Measurements from ENCODE around the gene GYPC.

Gene GYPC

DNA sequence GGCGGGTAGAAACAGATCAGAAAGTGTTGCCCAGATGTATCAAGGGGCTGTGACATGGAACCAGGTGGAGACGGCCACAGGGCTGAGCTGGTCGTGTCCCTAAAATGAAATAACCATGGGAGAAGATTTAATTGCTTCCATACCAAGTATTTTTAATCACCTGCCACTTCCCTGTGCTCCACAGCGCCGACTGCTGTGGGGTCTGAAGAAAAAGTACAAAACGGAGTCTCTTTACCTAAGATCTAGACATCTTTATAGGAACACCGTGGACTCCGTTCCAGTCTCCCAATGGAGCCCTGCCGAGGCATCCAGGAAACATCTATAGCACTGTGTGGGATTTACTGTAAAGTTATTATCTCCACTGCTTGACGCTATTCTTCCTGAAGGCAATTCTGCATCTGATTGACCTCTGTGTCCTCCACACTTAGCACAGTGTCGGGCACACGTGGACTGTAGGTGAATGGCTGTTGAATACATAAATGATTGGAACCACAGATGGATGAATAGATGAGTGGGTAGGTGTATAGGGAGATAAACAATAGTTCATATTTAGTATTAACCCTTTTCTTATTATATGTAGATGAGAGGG is 21.6 kb upstream of the GYPC start:
- H3K36me3 ChIP-seq (ENCODE audit: insufficient read depth, low read length): no peaks in the 10 kb centered on the region
- no peaks in the 10 kb centered on the region for H4K20me1 ChIP-seq (ENCODE audit: insufficient read depth, low read length, poor library complexity, severe bottlenecking)
- H3K9me2 ChIP-seq (replicated peaks; ENCODE audit: low read depth, low read length): no peaks in the 10 kb centered on the region
- no peaks in the 10 kb centered on the region for H3K4me1 ChIP-seq (ENCODE audit: insufficient read depth, low read length, poor library complexity, severe bottlenecking)
- H3K9me3 ChIP-seq (ENCODE audit: insufficient read depth, low read depth, low read length): no peaks in the 10 kb centered on the region
- no peak overlapping the region for H3K9ac ChIP-seq (ENCODE audit: low read depth, low read length, poor library complexity, severe bottlenecking)
- no peaks in the 10 kb centered on the region for H3F3A ChIP-seq (ENCODE audit: low read depth)
- H3K27me3 ChIP-seq (ENCODE audit: insufficient read depth, low read length, poor library complexity, severe bottlenecking): no peaks in the 10 kb centered on the region
- H2AFZ ChIP-seq (ENCODE audit: low read length): no peak overlapping the region
- H3K79me2 ChIP-seq (ENCODE audit: insufficient read depth, low read length): no peaks in the 10 kb centered on the region
- H3K4me2 ChIP-seq (ENCODE audit: low read depth, low read length, poor library complexity, severe bottlenecking): no peak overlapping the region
- H3K4me3 ChIP-seq (ENCODE audit: low read length, poor library complexity, severe bottlenecking): no peak overlapping the region
- TF ChIP-seq EZH2phosphoT487 (IDR thresholded peaks at IDR 0.05; ENCODE audit: borderline replicate concordance): no peak
- TF ChIP-seq, protein P1, sequence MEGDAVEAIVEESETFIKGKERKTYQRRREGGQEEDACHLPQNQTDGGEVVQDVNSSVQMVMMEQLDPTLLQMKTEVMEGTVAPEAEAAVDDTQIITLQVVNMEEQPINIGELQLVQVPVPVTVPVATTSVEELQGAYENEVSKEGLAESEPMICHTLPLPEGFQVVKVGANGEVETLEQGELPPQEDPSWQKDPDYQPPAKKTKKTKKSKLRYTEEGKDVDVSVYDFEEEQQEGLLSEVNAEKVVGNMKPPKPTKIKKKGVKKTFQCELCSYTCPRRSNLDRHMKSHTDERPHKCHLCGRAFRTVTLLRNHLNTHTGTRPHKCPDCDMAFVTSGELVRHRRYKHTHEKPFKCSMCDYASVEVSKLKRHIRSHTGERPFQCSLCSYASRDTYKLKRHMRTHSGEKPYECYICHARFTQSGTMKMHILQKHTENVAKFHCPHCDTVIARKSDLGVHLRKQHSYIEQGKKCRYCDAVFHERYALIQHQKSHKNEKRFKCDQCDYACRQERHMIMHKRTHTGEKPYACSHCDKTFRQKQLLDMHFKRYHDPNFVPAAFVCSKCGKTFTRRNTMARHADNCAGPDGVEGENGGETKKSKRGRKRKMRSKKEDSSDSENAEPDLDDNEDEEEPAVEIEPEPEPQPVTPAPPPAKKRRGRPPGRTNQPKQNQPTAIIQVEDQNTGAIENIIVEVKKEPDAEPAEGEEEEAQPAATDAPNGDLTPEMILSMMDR (conservative IDR thresholded peaks at IDR 0.05; ENCODE audit: low read length): peak; percentile 53

DNA sequence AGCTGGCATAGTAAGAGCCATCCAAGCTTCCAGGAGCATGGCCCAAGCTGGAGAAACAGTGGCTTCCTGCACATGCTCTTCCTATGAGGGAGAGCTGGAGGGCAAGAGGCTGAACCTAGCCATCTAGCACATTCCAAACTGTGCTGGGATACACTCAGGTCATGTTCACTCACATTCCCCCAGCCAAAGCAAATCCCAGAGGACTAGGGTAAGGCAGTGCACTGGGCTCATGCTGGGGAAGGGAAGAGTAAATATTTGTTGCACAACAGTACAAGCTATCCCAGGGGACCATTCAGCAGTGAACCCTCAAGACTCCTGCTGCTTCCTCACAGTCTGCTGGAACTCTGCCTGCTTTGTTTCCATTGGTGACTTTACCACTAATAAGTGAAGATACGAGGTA is 20.7 kb upstream of the GYPC start:
- no peak overlapping the region for H3K4me2 ChIP-seq (ENCODE audit: low read depth, low read length, poor library complexity, severe bottlenecking)
- H3K79me2 ChIP-seq (ENCODE audit: insufficient read depth, low read length): no peaks in the 10 kb centered on the region
- no peaks in the 10 kb centered on the region for H4K20me1 ChIP-seq (ENCODE audit: insufficient read depth, low read length, poor library complexity, severe bottlenecking)

DNA sequence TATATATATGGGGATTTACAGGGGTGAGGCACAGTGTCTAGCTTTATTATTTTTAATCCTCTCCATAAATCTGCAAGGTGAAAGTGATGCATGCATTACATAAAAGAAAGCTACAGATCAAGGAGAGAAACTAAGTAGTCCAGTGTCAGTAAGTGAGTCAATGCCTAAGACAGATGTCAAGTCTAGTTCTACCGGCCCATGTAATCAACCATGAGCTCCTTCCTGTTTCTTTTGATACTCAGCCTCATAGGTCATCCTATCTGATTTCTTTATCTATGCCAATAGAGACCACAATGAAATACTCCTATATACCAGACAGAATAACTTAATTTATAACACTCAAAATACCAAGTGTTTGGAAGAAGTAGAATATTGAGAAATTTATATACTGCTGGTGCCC is 20.2 kb upstream of the GYPC start:
- TF ChIP-seq, protein P1 (conservative IDR thresholded peaks at IDR 0.05; ENCODE audit: low read length): no peak
- TF ChIP-seq EZH2phosphoT487 (IDR thresholded peaks at IDR 0.05; ENCODE audit: borderline replicate concordance): no peak
- H3K4me2 ChIP-seq (ENCODE audit: low read depth, low read length, poor library complexity, severe bottlenecking): no peak overlapping the region

More for the DNA sequence above, 20.7 kb upstream of the GYPC start:
- H3K36me3 ChIP-seq (ENCODE audit: insufficient read depth, low read length): no peaks in the 10 kb centered on the region
- no peaks in the 10 kb centered on the region for H3K9me2 ChIP-seq (replicated peaks; ENCODE audit: low read depth, low read length)
- H3K4me1 ChIP-seq (ENCODE audit: insufficient read depth, low read length, poor library complexity, severe bottlenecking): no peaks in the 10 kb centered on the region
- no peaks in the 10 kb centered on the region for H3F3A ChIP-seq (ENCODE audit: low read depth)
- H3K4me3 ChIP-seq (ENCODE audit: low read length, poor library complexity, severe bottlenecking): no peak overlapping the region
- no peak overlapping the region for H3K9ac ChIP-seq (ENCODE audit: low read depth, low read length, poor library complexity, severe bottlenecking)
- no peaks in the 10 kb centered on the region for H3K9me3 ChIP-seq (ENCODE audit: insufficient read depth, low read depth, low read length)
- TF ChIP-seq, protein P1 (conservative IDR thresholded peaks at IDR 0.05; ENCODE audit: low read length): no peak
- TF ChIP-seq EZH2phosphoT487 (IDR thresholded peaks at IDR 0.05; ENCODE audit: borderline replicate concordance): no peak
- no peak overlapping the region for H2AFZ ChIP-seq (ENCODE audit: low read length)
- no peaks in the 10 kb centered on the region for H3K27me3 ChIP-seq (ENCODE audit: insufficient read depth, low read length, poor library complexity, severe bottlenecking)

More for the DNA sequence above, 20.2 kb upstream of the GYPC start:
- no peak overlapping the region for H2AFZ ChIP-seq (ENCODE audit: low read length)
- H3K9ac ChIP-seq (ENCODE audit: low read depth, low read length, poor library complexity, severe bottlenecking): no peak overlapping the region
- no peaks in the 10 kb centered on the region for H3K4me1 ChIP-seq (ENCODE audit: insufficient read depth, low read length, poor library complexity, severe bottlenecking)
- H3K9me2 ChIP-seq (replicated peaks; ENCODE audit: low read depth, low read length): no peaks in the 10 kb centered on the region
- H3F3A ChIP-seq (ENCODE audit: low read depth): no peaks in the 10 kb centered on the region
- H3K4me3 ChIP-seq (ENCODE audit: low read length, poor library complexity, severe bottlenecking): no peak overlapping the region
- no peaks in the 10 kb centered on the region for H3K79me2 ChIP-seq (ENCODE audit: insufficient read depth, low read length)
- no peaks in the 10 kb centered on the region for H4K20me1 ChIP-seq (ENCODE audit: insufficient read depth, low read length, poor library complexity, severe bottlenecking)
- no peaks in the 10 kb centered on the region for H3K9me3 ChIP-seq (ENCODE audit: insufficient read depth, low read depth, low read length)
- H3K36me3 ChIP-seq (ENCODE audit: insufficient read depth, low read length): no peaks in the 10 kb centered on the region
- H3K27me3 ChIP-seq (ENCODE audit: insufficient read depth, low read length, poor library complexity, severe bottlenecking): no peaks in the 10 kb centered on the region
